Esophagus squamous epithelium (tissue), 4 donors: Measurements from ENCODE around the gene PBRM1.

Experiments used
- CTCF ChIP-seq, 6 experiments: fragments of 450-650 bp in 4 of 6; fragments of 200-600 bp in 2 of 6; sonication (generic) in 2 of 6; IDR thresholded peaks; one replicate each; pipeline ENCODE4 v1.5.1; 2016 to 2019; ENCODE audit warnings: antibody characterized with exemption in 6 of 6, mild to moderate bottlenecking in 4 of 6, moderate library complexity in 4 of 6
- POLR2A ChIP-seq, 4 donors: fragments of 450-650 bp; IDR thresholded peaks; one replicate each; pipeline ENCODE4 v1.6.1; 2017; ENCODE audit warnings: antibody characterized with exemption in 4 of 4, mild to moderate bottlenecking in 4 of 4, moderate library complexity in 3 of 4

- TF ChIP-seq CTCF (IDR thresholded peaks at IDR 0.05) = peak in 1 of 6 experiments; percentile 19
- TF ChIP-seq POLR2A (IDR thresholded peaks at IDR 0.05) = peak in 2 of 4 donors; percentile 52 to 69
Observed at GRCh38 chr3:52705688-52706686, 20.3 kb upstream of the PBRM1 start, which contains the start of the genes GLT8D1 and SPCS1.
